Measurements from ENCODE around the gene SHLD2. TPM values are rescaled to one million over a fixed set of nuclear protein-coding genes. Genes with fewer than 3 reads are reported as not detected.
"Not testable (repeated sequence)": the region's sequence is repeated elsewhere in the genome, so short reads cannot be mapped to it uniquely, and the experiment has no call there.

Gene SHLD2
- total RNA-seq, 1 experiment from 2014 or later, result 32.0 TPM

DNA sequence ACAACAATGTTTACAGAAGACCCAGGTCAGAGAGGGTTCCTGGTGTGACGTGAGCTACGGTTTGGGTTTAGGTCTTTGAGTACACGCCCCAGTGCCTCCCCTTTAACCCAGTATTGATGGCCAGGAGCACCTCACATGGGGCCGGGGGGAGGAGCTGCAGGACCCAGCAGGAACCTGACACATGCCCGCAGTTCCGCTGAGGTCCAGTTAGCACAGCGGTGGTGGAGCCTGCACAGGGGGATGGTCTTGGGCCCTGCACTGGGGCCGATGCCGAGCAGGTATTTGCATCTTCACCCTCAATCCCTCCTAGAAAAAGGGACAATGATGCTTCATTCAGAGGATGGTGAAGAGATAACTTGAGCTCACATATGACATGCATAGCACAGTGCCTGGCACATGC is 134.2 kb downstream of the SHLD2 start:
- DNase-seq (ENCODE audit: low read depth, low spot score); in situ Hi-C loops (cut with HindIII; ENCODE audit: low pct_unique_long_range_greater_than_20kb, low sequenced_read_pairs): not testable (repeated sequence)

DNA sequence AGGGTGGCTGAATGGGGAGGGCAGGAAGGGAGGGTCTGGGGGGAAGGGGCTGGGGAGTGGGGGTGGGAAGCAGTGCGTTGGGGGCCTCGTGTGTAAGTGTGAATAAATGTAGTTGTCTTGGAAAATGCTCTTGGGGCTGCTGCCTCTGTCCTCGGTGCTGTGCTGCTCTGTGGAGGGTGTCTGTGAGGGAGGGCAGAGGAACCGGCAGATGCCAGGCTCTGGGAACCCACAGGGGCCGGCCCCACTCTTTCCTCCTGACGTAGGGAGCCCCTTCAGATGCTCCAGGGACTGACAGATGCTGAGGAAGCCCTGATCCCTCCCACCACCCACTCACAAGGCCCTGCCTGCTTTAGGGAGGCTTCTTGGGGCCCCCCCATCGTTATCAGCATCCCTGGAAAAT is 139.8 kb downstream of the SHLD2 start:
- in situ Hi-C loops (cut with HindIII; ENCODE audit: low pct_unique_long_range_greater_than_20kb, low sequenced_read_pairs); DNase-seq (ENCODE audit: low read depth, low spot score): not testable (repeated sequence)

DNA sequence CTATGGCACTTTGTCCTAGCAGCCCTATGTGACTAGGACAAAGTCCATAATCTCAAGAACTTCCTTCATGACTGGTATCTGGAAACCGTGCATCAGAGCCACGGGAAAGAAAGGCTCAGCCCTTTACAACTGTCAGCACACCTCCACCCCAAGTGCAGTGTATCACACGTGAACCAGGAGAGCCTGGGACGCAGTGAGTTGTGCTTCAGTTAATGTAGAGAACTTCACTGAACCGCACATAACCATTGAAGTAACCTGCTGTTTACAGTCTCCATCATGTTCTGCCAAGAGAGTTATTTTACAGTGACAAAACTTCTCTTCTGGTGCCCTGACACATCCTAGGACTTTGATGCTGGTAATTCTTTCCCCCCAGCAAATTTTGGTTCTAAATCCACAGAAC is 142.2 kb downstream of the SHLD2 start:
- in situ Hi-C loops (cut with HindIII; ENCODE audit: low pct_unique_long_range_greater_than_20kb, low sequenced_read_pairs); DNase-seq (ENCODE audit: low read depth, low spot score): not testable (repeated sequence)

- in situ Hi-C loops (cut with HindIII; ENCODE audit: low pct_unique_long_range_greater_than_20kb, low sequenced_read_pairs); DNase-seq (ENCODE audit: low read depth, low spot score): not testable (repeated sequence)
Observed at GRCh38 chr10:87239346-87239808, 144.4 kb downstream of the SHLD2 start.

Other genes starting within 250 kb of the SHLD2 start
- 0.08 TPM in 1 of 2 replicates, not detected in the other for gene MMRN2, start 137.6 kb upstream of the SHLD2 start, total RNA-seq (2014; rRNA removed; shearing (Covaris generic))
- 0.83 TPM in 1 of 2 replicates, not detected in the other for gene SNCG, start 136.6 kb upstream of the SHLD2 start, total RNA-seq (2014; rRNA removed; shearing (Covaris generic))
- gene ADIRF, start 126.7 kb upstream of the SHLD2 start, total RNA-seq (2014; rRNA removed; shearing (Covaris generic)), result not detected in 2 replicates
- gene FAM25A, start 74.9 kb upstream of the SHLD2 start, total RNA-seq (2014; rRNA removed; shearing (Covaris generic)), result not detected in 2 replicates
- 110 and 122 TPM in 2 replicates for gene GLUD1, start 363 bp upstream of the SHLD2 start, total RNA-seq (2014; rRNA removed; shearing (Covaris generic))
- gene NUTM2A, start 130.2 kb downstream of the SHLD2 start, total RNA-seq (2014; rRNA removed; shearing (Covaris generic)), result 0.11 and 0.67 TPM in 2 replicates

Data from SK-MEL-5 (cell line).